HG02642 (cell line): ENCODE data around the gene PLXNB1.

Experiments
- ATAC-seq: cut with Tn5 transposase; IDR thresholded peaks from one replicate; pipeline ENCODE4 v1.9.1; 2021; ENCODE audit warnings: mild to moderate bottlenecking; ENCODE audit not compliant: unreplicated experiment, poor library complexity

Gene PLXNB1

GRCh38 chr3:48419597-48419996, 10.3 kb downstream of the PLXNB1 start:
- ATAC-seq: no peak

GRCh38 chr3:48419149-48419548, 10.7 kb downstream of the PLXNB1 start:
- ATAC-seq: no peak

GRCh38 chr3:48418651-48419050, 11.2 kb downstream of the PLXNB1 start:
- no peak for ATAC-seq

- ATAC-seq: no peak
These were observed 11.7 kb downstream of the PLXNB1 start for GRCh38 chr3:48418140-48418539.

- no peak for ATAC-seq
These were observed 12.3 kb downstream of the PLXNB1 start for GRCh38 chr3:48417529-48418108.

GRCh38 chr3:48416546-48416945, 13.3 kb downstream of the PLXNB1 start:
- no peak for ATAC-seq

GRCh38 chr3:48416091-48416505, 13.8 kb downstream of the PLXNB1 start:
- ATAC-seq: no peak

GRCh38 chr3:48415251-48415953, 14.5 kb downstream of the PLXNB1 start:
- no peak for ATAC-seq

GRCh38 chr3:48414376-48415250, 15.3 kb downstream of the PLXNB1 start:
- ATAC-seq: no peak

- ATAC-seq: no peak
These were observed 16.3 kb downstream of the PLXNB1 start for GRCh38 chr3:48413611-48414010.

- ATAC-seq: no peak
These were observed 16.8 kb downstream of the PLXNB1 start for GRCh38 chr3:48413086-48413485.

- no peak for ATAC-seq
These were observed 17.4 kb downstream of the PLXNB1 start for GRCh38 chr3:48412375-48413001.

- no peak for ATAC-seq
These were observed 18.1 kb downstream of the PLXNB1 start for GRCh38 chr3:48411606-48412374.

GRCh38 chr3:48411041-48411588, 18.8 kb downstream of the PLXNB1 start:
- ATAC-seq: no peak

- ATAC-seq: no peak
These were observed 19.5 kb downstream of the PLXNB1 start for GRCh38 chr3:48410205-48411040.

- ATAC-seq: no peak
These were observed 20.3 kb downstream of the PLXNB1 start for GRCh38 chr3:48409291-48410201.

- no peak for ATAC-seq
These were observed 21.0 kb downstream of the PLXNB1 start for GRCh38 chr3:48408823-48409281.
